ENCODE results near the gene GORAB. TPM values are rescaled to one million over a fixed set of nuclear protein-coding genes. Genes with fewer than 3 reads are reported as not detected.

Gene GORAB
- total and polyA plus RNA-seq, 4 donors: 7.6 to 17.3 (median 11.9) TPM

- no peak overlapping the region for H3K27ac ChIP-seq (ENCODE audit: low read depth in 1 of 2, low read length in 1 of 2)
- ATAC-seq (ENCODE audit: insufficient read depth, low FRiP score): no peak
- peaks cover 0 to 5% (median 0%) of the 10 kb centered on the region in 3 donors for H3K27me3 ChIP-seq (ENCODE audit: control insufficient read depth in 3 of 3, insufficient read depth in 3 of 3, low read length in 2 of 3)
- 76 to 77% methylated on average over 2 of the region's 2 CpGs for WGBS, 2 donors
- H3K36me3 ChIP-seq (ENCODE audit: control insufficient read depth in 4 of 4, insufficient read depth in 4 of 4, low read length in 4 of 4): no peaks in the 10 kb centered on the region
- no peak overlapping the region for H3K9ac ChIP-seq (ENCODE audit: insufficient read depth in 1 of 2, low read length in 2 of 2)
- peaks cover 0 to 2% (median 0%) of the 10 kb centered on the region in 4 donors for H3K9me3 ChIP-seq (ENCODE audit: control insufficient read depth in 4 of 4, insufficient read depth in 3 of 4, low read length in 3 of 4)
- TF ChIP-seq CTCF (IDR thresholded peaks at IDR 0.05; ENCODE audit: control extremely low read depth, extremely low read depth): no peak
- H3K4me1 ChIP-seq (ENCODE audit: control insufficient read depth in 5 of 5, insufficient read depth in 5 of 5, low read length in 5 of 5): peaks cover 0 to 3% (median 0%) of the 10 kb centered on the region in 5 donors
- DNase-seq: no peak
- H3K4me3 ChIP-seq: no peak overlapping the region
Observed at GRCh38 chr1:170592591-170593111, 60.7 kb downstream of the GORAB start.

GRCh38 chr1:170593173-170594011 lies 61.4 kb downstream of the GORAB start:
- peaks cover 0 to 5% (median 0%) of the 10 kb centered on the region in 3 donors for H3K27me3 ChIP-seq (ENCODE audit: control insufficient read depth in 3 of 3, insufficient read depth in 3 of 3, low read length in 2 of 3)
- no peak overlapping the region for H3K27ac ChIP-seq (ENCODE audit: low read depth in 1 of 2, low read length in 1 of 2)
- DNase-seq (no peak), ATAC-seq (ENCODE audit: insufficient read depth, low FRiP score) (no peak)
- no peaks in the 10 kb centered on the region for H3K36me3 ChIP-seq (ENCODE audit: control insufficient read depth in 4 of 4, insufficient read depth in 4 of 4, low read length in 4 of 4)
- peaks cover 0 to 3% (median 0%) of the 10 kb centered on the region in 5 donors for H3K4me1 ChIP-seq (ENCODE audit: control insufficient read depth in 5 of 5, insufficient read depth in 5 of 5, low read length in 5 of 5)
- H3K9ac ChIP-seq (ENCODE audit: insufficient read depth in 1 of 2, low read length in 2 of 2): no peak overlapping the region
- no peak for TF ChIP-seq CTCF (IDR thresholded peaks at IDR 0.05; ENCODE audit: control extremely low read depth, extremely low read depth)
- 53 to 58% methylated on average over 5 of the region's 5 CpGs for WGBS, 2 donors
- no peak overlapping the region for H3K4me3 ChIP-seq
- H3K9me3 ChIP-seq (ENCODE audit: control insufficient read depth in 4 of 4, insufficient read depth in 3 of 4, low read length in 3 of 4): peaks cover 0 to 5% (median 0%) of the 10 kb centered on the region in 4 donors

GRCh38 chr1:170594066-170594626 lies 62.2 kb downstream of the GORAB start:
- peaks cover 0 to 5% (median 0%) of the 10 kb centered on the region in 3 donors for H3K27me3 ChIP-seq (ENCODE audit: control insufficient read depth in 3 of 3, insufficient read depth in 3 of 3, low read length in 2 of 3)
- DNase-seq: no peak
- WGBS, 2 donors: 60 to 70% methylated on average over 5 of the region's 5 CpGs
- H3K4me1 ChIP-seq (ENCODE audit: control insufficient read depth in 5 of 5, insufficient read depth in 5 of 5, low read length in 5 of 5): peaks cover 0 to 3% (median 0%) of the 10 kb centered on the region in 5 donors
- H3K4me3 ChIP-seq: no peak overlapping the region
- ATAC-seq (ENCODE audit: insufficient read depth, low FRiP score): no peak
- H3K36me3 ChIP-seq (ENCODE audit: control insufficient read depth in 4 of 4, insufficient read depth in 4 of 4, low read length in 4 of 4): no peaks in the 10 kb centered on the region
- H3K9ac ChIP-seq (ENCODE audit: insufficient read depth in 1 of 2, low read length in 2 of 2): no peak overlapping the region
- no peak overlapping the region for H3K27ac ChIP-seq (ENCODE audit: low read depth in 1 of 2, low read length in 1 of 2)
- TF ChIP-seq CTCF (IDR thresholded peaks at IDR 0.05; ENCODE audit: control extremely low read depth, extremely low read depth): no peak
- peaks cover 0 to 5% (median 0%) of the 10 kb centered on the region in 4 donors for H3K9me3 ChIP-seq (ENCODE audit: control insufficient read depth in 4 of 4, insufficient read depth in 3 of 4, low read length in 3 of 4)
